Thoracic aorta (tissue), 2 donors: ENCODE data around the gene DMGDH. TPM values are rescaled to one million over a fixed set of nuclear protein-coding genes. Genes with fewer than 3 reads are reported as not detected.

Experiments
- ATAC-seq: fragments of 150-250 bp; one replicate; pipeline ENCODE4 v1.8.0; 2017; ENCODE audit warnings: low read depth; ENCODE audit not compliant: insufficient number of reproducible peaks, low FRiP score
- DNase-seq: peaks from one replicate; pipeline ENCODE4 v3.0.0-alpha.2; 2020; ENCODE audit warnings: low spot score
- H3K27ac ChIP-seq, 2 donors: fragments of 200-600 bp; sonication (generic); 1 replicate in 1 of 2; 2 replicates in 1 of 2; pipeline ENCODE4 v1.5.1; 2016; ENCODE audit warnings: mild to moderate bottlenecking in 2 of 2, moderate library complexity in 2 of 2
- H3K27me3 ChIP-seq: fragments of 200-600 bp; sonication (generic); replicated peaks from 2 replicates; pipeline ENCODE4 v1.6.0; 2016; ENCODE audit warnings: mild to moderate bottlenecking; ENCODE audit not compliant: insufficient read depth
- H3K36me3 ChIP-seq: fragments of 200-600 bp; sonication (generic); one replicate; pipeline ENCODE4 v1.5.1; 2016
- H3K4me1 ChIP-seq, 2 donors: fragments of 200-600 bp; sonication (generic); 1 replicate in 1 of 2; 2 replicates in 1 of 2; pipeline versions ENCODE4 v1.5.1 to v1.6.0; 2016; ENCODE audit warnings: low read depth in 2 of 2, mild to moderate bottlenecking in 1 of 2; ENCODE audit not compliant: control insufficient read depth in 1 of 2
- H3K4me3 ChIP-seq: fragments of 200-600 bp; sonication (generic); 2 replicates; pipeline ENCODE4 v1.5.1; 2016; ENCODE audit warnings: mild to moderate bottlenecking
- H3K9me3 ChIP-seq: fragments of 200-600 bp; sonication (generic); 2 replicates; pipeline ENCODE4 v1.5.1; 2016
- CTCF ChIP-seq: fragments of 200-600 bp; sonication (generic); IDR thresholded peaks from one replicate; pipeline ENCODE4 v1.5.1; 2019; ENCODE audit warnings: antibody characterized with exemption
- total RNA-seq, 2 donors: library from RNA; depleted of rRNA; stranded (reverse); fragments of >200 nt; gene quantifications; one replicate each; pipeline versions ENCODE4 v1.1.0 to v1.2.3, GENCODE V29; 2016

The DMGDH gene
- total RNA-seq, 2 donors from 2014 or later, result 0.85 to 0.95 TPM

- Histone ChIP-seq H3K36me3 (no peaks in the 10 kb centered on the region), H3K4me1 (peaks cover 6 to 8% of the 10 kb centered on the region in 2 donors), H3K4me3 (no peak overlapping the region), H3K27me3 (no peaks in the 10 kb centered on the region), H3K27ac (no peak overlapping the region), H3K9me3 (no peaks in the 10 kb centered on the region)
- DNase-seq, result no peak
- ATAC-seq, result no peak
- no peak for TF ChIP-seq CTCF
Observed at GRCh38 chr5:78979909-78980308, 89.6 kb downstream of the DMGDH start.

- Histone ChIP-seq H3K9me3 (no peaks in the 10 kb centered on the region), H3K4me1 (peaks cover 6 to 8% of the 10 kb centered on the region in 2 donors), H3K36me3 (no peaks in the 10 kb centered on the region), H3K4me3 (no peak overlapping the region), H3K27ac (no peak overlapping the region), H3K27me3 (no peaks in the 10 kb centered on the region)
- DNase-seq, result no peak
- no peak for ATAC-seq
- TF ChIP-seq CTCF, result no peak
Observed at GRCh38 chr5:78979117-78979742, 90.2 kb downstream of the DMGDH start.

GRCh38 chr5:78975035-78975434, 94.4 kb downstream of the DMGDH start:
- no peaks in the 10 kb centered on the region for H3K9me3 ChIP-seq
- H3K36me3 ChIP-seq, result no peaks in the 10 kb centered on the region
- no peak for TF ChIP-seq CTCF
- ATAC-seq (no peak), DNase-seq (no peak)
- H3K4me3 ChIP-seq, result no peak overlapping the region
- H3K27me3 ChIP-seq, result no peaks in the 10 kb centered on the region
- peaks cover 0 to 5% of the 10 kb centered on the region in 2 donors for H3K4me1 ChIP-seq
- no peak overlapping the region for H3K27ac ChIP-seq

- Histone ChIP-seq H3K4me3 (no peak overlapping the region), H3K27ac (no peak overlapping the region), H3K36me3 (no peaks in the 10 kb centered on the region), H3K4me1 (peaks cover 0 to 5% of the 10 kb centered on the region in 2 donors), H3K9me3 (no peaks in the 10 kb centered on the region), H3K27me3 (no peaks in the 10 kb centered on the region)
- no peak for ATAC-seq
- no peak for DNase-seq
- no peak for TF ChIP-seq CTCF
Observed at GRCh38 chr5:78974601-78975000, 94.9 kb downstream of the DMGDH start.

GRCh38 chr5:78974011-78974410, 95.5 kb downstream of the DMGDH start:
- DNase-seq, result no peak
- no peak overlapping the region for H3K27ac ChIP-seq
- H3K4me1 ChIP-seq, result peaks cover 0 to 5% of the 10 kb centered on the region in 2 donors
- H3K9me3 ChIP-seq, result no peaks in the 10 kb centered on the region
- TF ChIP-seq CTCF, result no peak
- ATAC-seq, result no peak
- H3K36me3 ChIP-seq, result no peaks in the 10 kb centered on the region
- no peak overlapping the region for H3K4me3 ChIP-seq
- H3K27me3 ChIP-seq, result no peaks in the 10 kb centered on the region
